ENCODE data around the gene NDUFAF8. TPM values are rescaled to one million over a fixed set of nuclear protein-coding genes. Genes with fewer than 3 reads are reported as not detected.

Gene NDUFAF8
- total RNA-seq, 1 experiment from 2014 or later, result 60.1 TPM

DNA sequence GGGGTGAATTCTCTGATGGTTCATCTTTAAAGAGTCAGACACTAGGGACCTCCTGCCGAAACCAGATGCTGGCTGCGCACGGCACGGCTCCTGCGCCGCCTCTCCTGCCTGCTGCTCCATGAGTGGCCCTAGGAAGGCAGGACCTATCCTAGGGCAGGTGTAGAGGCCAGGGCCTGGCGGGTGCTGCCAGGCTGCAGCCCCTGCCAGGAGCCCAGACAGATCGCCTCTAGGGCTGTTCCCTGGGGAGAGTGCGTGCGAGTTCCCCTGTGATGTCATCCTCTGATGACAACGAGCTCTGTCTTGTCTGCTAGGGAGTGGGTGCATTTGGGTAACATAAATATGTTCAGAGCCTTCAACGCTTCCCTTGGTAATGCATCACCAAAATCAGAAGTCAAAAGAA is 32.1 kb downstream of the NDUFAF8 start:
- Histone ChIP-seq H2AFZ (ENCODE audit: low read length) (no peak overlapping the region), H2BK15ac (ENCODE audit: low read depth, low read length) (no peak overlapping the region), H4K8ac (replicated peaks; ENCODE audit: insufficient read length, low read depth, low read length) (no peak overlapping the region), H3K18ac (ENCODE audit: insufficient read length, low read depth, low read length) (no peak overlapping the region), H3K9me3 (ENCODE audit: control insufficient read depth, low read depth, low read length) (no peaks in the 10 kb centered on the region), H3K4me1 (ENCODE audit: insufficient read depth, low read length) (no peaks in the 10 kb centered on the region), H3K4me2 (ENCODE audit: insufficient read depth, insufficient read length, low read length) (no peak overlapping the region), H2BK120ac (ENCODE audit: low read depth, low read length, poor library complexity, severe bottlenecking) (no peak overlapping the region), H4K5ac (ENCODE audit: insufficient read length, low read depth, low read length) (no peak overlapping the region), H3T11ph (ENCODE audit: low read length) (no peak overlapping the region), H3K56ac (ENCODE audit: insufficient read length, low read depth, low read length) (no peak overlapping the region), H2BK5ac (ENCODE audit: insufficient read length, low read length) (no peak overlapping the region), H3K27ac (ENCODE audit: insufficient read length, low read depth, low read length) (no peak overlapping the region), H3K14ac (ENCODE audit: insufficient read depth, low read length) (no peak overlapping the region), H3K9ac (ENCODE audit: extremely low read depth, insufficient read length, low read length) (no peak overlapping the region), H3K23me2 (ENCODE audit: insufficient read length, low read depth, low read length, poor library complexity, severe bottlenecking) (peaks cover 2% of the 10 kb centered on the region), H4K91ac (ENCODE audit: insufficient read length, low read depth, low read length) (no peak overlapping the region), H3K79me1 (ENCODE audit: insufficient read depth, low read depth, low read length, poor library complexity, severe bottlenecking) (no peaks in the 10 kb centered on the region), H3K23ac (ENCODE audit: insufficient read length, low read depth, low read length) (no peak overlapping the region), H3K79me2 (ENCODE audit: insufficient read depth, low read length) (no peaks in the 10 kb centered on the region), H4K20me1 (ENCODE audit: control insufficient read depth, insufficient read depth, insufficient read length) (no peaks in the 10 kb centered on the region), H2AK5ac (ENCODE audit: insufficient read length, low read length) (no peak overlapping the region), H2BK20ac (ENCODE audit: low read depth, low read length, poor library complexity, severe bottlenecking) (no peak overlapping the region), H3K27me3 (ENCODE audit: insufficient read depth, low read length) (no peaks in the 10 kb centered on the region), H2BK12ac (ENCODE audit: insufficient read length, low read depth, low read length) (no peak overlapping the region), H3K4ac (ENCODE audit: low read depth, low read length) (no peak overlapping the region)
- peaks cover 15 to 61% (median 51%) of the 10 kb centered on the region in 3 experiments for H3K36me3 Mint-ChIP-seq (ENCODE audit: insufficient read depth in 1 of 3, low read depth in 3 of 3)
- H3K27me3 Mint-ChIP-seq (ENCODE audit: low read depth), result no peaks in the 10 kb centered on the region
- WGBS (ENCODE audit: extremely low coverage, insufficient read length, low lambda C conversion rate), result no CpG with 5 or more reads among the region's 12 CpGs
- no peak overlapping the region for H3K27ac Mint-ChIP-seq
- H3K4me1 Mint-ChIP-seq, result no peaks in the 10 kb centered on the region
- H3K9me3 Mint-ChIP-seq, result no peaks in the 10 kb centered on the region
- no peak for DNase-seq
- TF ChIP-seq, protein P1, sequence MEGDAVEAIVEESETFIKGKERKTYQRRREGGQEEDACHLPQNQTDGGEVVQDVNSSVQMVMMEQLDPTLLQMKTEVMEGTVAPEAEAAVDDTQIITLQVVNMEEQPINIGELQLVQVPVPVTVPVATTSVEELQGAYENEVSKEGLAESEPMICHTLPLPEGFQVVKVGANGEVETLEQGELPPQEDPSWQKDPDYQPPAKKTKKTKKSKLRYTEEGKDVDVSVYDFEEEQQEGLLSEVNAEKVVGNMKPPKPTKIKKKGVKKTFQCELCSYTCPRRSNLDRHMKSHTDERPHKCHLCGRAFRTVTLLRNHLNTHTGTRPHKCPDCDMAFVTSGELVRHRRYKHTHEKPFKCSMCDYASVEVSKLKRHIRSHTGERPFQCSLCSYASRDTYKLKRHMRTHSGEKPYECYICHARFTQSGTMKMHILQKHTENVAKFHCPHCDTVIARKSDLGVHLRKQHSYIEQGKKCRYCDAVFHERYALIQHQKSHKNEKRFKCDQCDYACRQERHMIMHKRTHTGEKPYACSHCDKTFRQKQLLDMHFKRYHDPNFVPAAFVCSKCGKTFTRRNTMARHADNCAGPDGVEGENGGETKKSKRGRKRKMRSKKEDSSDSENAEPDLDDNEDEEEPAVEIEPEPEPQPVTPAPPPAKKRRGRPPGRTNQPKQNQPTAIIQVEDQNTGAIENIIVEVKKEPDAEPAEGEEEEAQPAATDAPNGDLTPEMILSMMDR (conservative IDR thresholded peaks at IDR 0.05), result no peak
- no peak overlapping the region for H3K4me3 Mint-ChIP-seq
